Left ventricle myocardium inferior (tissue), 1 donor: Measurements from ENCODE around the gene TTLL5. TPM values are rescaled to one million over a fixed set of nuclear protein-coding genes. Genes with fewer than 3 reads are reported as not detected.
A peak's percentile ranks its signal among the peaks of the same experiment; 100 is the strongest.

ENCODE experiments used
- DNase-seq: peaks from one replicate; pipeline ENCODE4 v3.0.0-alpha.2; 2020
- H3K27ac ChIP-seq: fragments of 200-600 bp; replicated peaks from 2 replicates; pipeline ENCODE4 v1.8.0; 2021
- H3K27me3 ChIP-seq: fragments of 200-600 bp; 2 replicates; pipeline ENCODE4 v1.8.0; 2021; ENCODE audit warnings: low read depth
- H3K36me3 ChIP-seq: fragments of 200-600 bp; 2 replicates; pipeline ENCODE4 v1.8.0; 2021
- H3K4me1 ChIP-seq: fragments of 200-600 bp; 2 replicates; pipeline ENCODE4 v1.8.0; 2021
- H3K4me3 ChIP-seq: fragments of 200-600 bp; 2 replicates; pipeline ENCODE4 v1.8.0; 2021; ENCODE audit warnings: mild to moderate bottlenecking, moderate library complexity
- H3K9me3 ChIP-seq: fragments of 200-600 bp; replicated peaks from 2 replicates; pipeline ENCODE4 v1.8.0; 2021
- CTCF ChIP-seq: fragments of 200-600 bp; IDR thresholded peaks from 2 replicates; pipeline ENCODE4 v1.8.0; 2021; ENCODE audit warnings: antibody characterized with exemption, mild to moderate bottlenecking, borderline replicate concordance
- intact Hi-C: fragments of 100-400 bp; cut with micrococcal nuclease; formaldehyde crosslinking; loops from one replicate; pipeline ENCODE4 v1.11.0; 2022
- total RNA-seq: library from RNA; stranded (reverse); fragmentation: NEBNext Ultra II Directional; extraction: Animal tissue kit (Norgen Biotek cat#: 25700); gene quantifications from one replicate; pipeline ENCODE4 v1.2.1, GENCODE V29; 2021
- donor health status: DM: no; HTN: yes; CAD: no; lungs with severe emphysema.

Gene TTLL5
- total RNA-seq, 1 donor from 2014 or later, result 16.3 TPM

GRCh38 chr14:75724414-75725204 is 63.6 kb downstream of the TTLL5 start:
- peaks cover 7% of the 10 kb centered on the region for H3K9me3 ChIP-seq
- H3K27ac ChIP-seq, result peak overlapping the region; percentile 82
- H3K4me3 ChIP-seq, result no peak overlapping the region
- intact Hi-C loops, result no loop called here
- no peak for TF ChIP-seq CTCF
- peak; percentile 41 for DNase-seq
- H3K27me3 ChIP-seq, result no peaks in the 10 kb centered on the region
- peaks cover 57% of the 10 kb centered on the region for H3K4me1 ChIP-seq
- H3K36me3 ChIP-seq, result peaks cover 5% of the 10 kb centered on the region

GRCh38 chr14:75725481-75725880 is 64.4 kb downstream of the TTLL5 start:
- Histone ChIP-seq H3K4me1 (peaks cover 49% of the 10 kb centered on the region), H3K27me3 (no peaks in the 10 kb centered on the region), H3K4me3 (no peak overlapping the region), H3K27ac (peak overlapping the region; percentile 82), H3K9me3 (peaks cover 7% of the 10 kb centered on the region), H3K36me3 (peaks cover 5% of the 10 kb centered on the region)
- intact Hi-C loops, result no loop called here
- no peak for TF ChIP-seq CTCF
- peak; percentile 39 for DNase-seq

- TF ChIP-seq CTCF, result no peak
- Histone ChIP-seq H3K4me3 (no peak overlapping the region), H3K27ac (peak overlapping the region; percentile 82), H3K9me3 (peaks cover 7% of the 10 kb centered on the region), H3K36me3 (peaks cover 5% of the 10 kb centered on the region), H3K4me1 (peaks cover 40% of the 10 kb centered on the region), H3K27me3 (no peaks in the 10 kb centered on the region)
- intact Hi-C loops, result no loop called here
- no peak for DNase-seq
Observed at GRCh38 chr14:75726321-75726720, 65.3 kb downstream of the TTLL5 start.

GRCh38 chr14:75727124-75727523 is 66.1 kb downstream of the TTLL5 start:
- H3K4me1 ChIP-seq, result peaks cover 37% of the 10 kb centered on the region
- peak overlapping the region; percentile 82 for H3K27ac ChIP-seq
- no peak for DNase-seq
- no peak for TF ChIP-seq CTCF
- peaks cover 5% of the 10 kb centered on the region for H3K36me3 ChIP-seq
- intact Hi-C loops, result no loop called here
- H3K27me3 ChIP-seq, result no peaks in the 10 kb centered on the region
- peaks cover 7% of the 10 kb centered on the region for H3K9me3 ChIP-seq
- no peak overlapping the region for H3K4me3 ChIP-seq

- peaks cover 19% of the 10 kb centered on the region for H3K36me3 ChIP-seq
- intact Hi-C loops, result no loop called here
Observed at GRCh38 chr14:75732888-75733287, 71.8 kb downstream of the TTLL5 start.

More at GRCh38 chr14:75732888-75733287, 71.8 kb downstream of the TTLL5 start:
- no peak overlapping the region for H3K27ac ChIP-seq
- H3K9me3 ChIP-seq, result no peaks in the 10 kb centered on the region
- peaks cover 4% of the 10 kb centered on the region for H3K4me1 ChIP-seq
- no peak for DNase-seq
- H3K4me3 ChIP-seq, result no peak overlapping the region
- no peak for TF ChIP-seq CTCF
- no peaks in the 10 kb centered on the region for H3K27me3 ChIP-seq
